HepG2 (cell line): ENCODE data around the gene ALG11. TPM values are rescaled to one million over a fixed set of nuclear protein-coding genes. Genes with fewer than 3 reads are reported as not detected.
A peak's percentile ranks its signal among the peaks of the same experiment; 100 is the strongest.

Source experiments
- ATAC-seq: fragments of 200-7000 bp; cut with Tn5 transposase; 3 replicates; pipeline ENCODE4 v1.9.1; 2020; ENCODE audit warnings: mild to moderate bottlenecking, moderate library complexity
- BruUV-seq: library from RNA; stranded (reverse); fragments of 400-500 nt; replicated peaks from 2 replicates; lab custom pipeline; 2021; lab: Mats Ljungman, UMichigan
- CTCF ChIA-PET: fragments of 300-600 bp; formaldehyde crosslinking; extraction: SDS; loops from one replicate; lab custom pipeline; 2021; ENCODE audit warnings: low total read pairs, inconsistent platforms, low intra/inter-chr PET ratio; lab: Yijun Ruan, JAX
- POLR2A ChIA-PET: fragments of 350-600 bp; sonication (Branson Sonifier 250); formaldehyde crosslinking; loops from one replicate; lab custom pipeline; 2020; ENCODE audit warnings: antibody characterized with exemption, inconsistent platforms; lab: Yijun Ruan, JAX
- DNase-seq: peaks from one replicate; pipeline ENCODE4 v3.0.0-alpha.2; 2015; ENCODE audit warnings: low spot score
- FAIRE-seq: peaks from 3 replicates; lab custom pipeline; 2011; peaks lifted over from hg19 to GRCh38; lab: Jason Lieb, UNC
- H2AFZ ChIP-seq: one replicate; pipeline ENCODE4 v1.6.1; 2011; ENCODE audit warnings: low read length, inconsistent platforms
- H3K27ac ChIP-seq: fragments of 300-600 bp; 3 replicates; pipeline ENCODE4 v1.8.0; 2011; ENCODE audit warnings: mixed run types, mild to moderate bottlenecking, mixed read lengths, low read length, inconsistent platforms; ENCODE audit not compliant: insufficient read depth; ENCODE audit errors: extremely low read length
- H3K27me3 ChIP-seq, 2 experiments: fragments of 200-600 bp in 1 of 2; 2 replicates in 1 of 2; 3 replicates in 1 of 2; pipeline versions ENCODE4 v1.6.0 to v1.8.0; 2011; ENCODE audit warnings: low read length in 2 of 2, mild to moderate bottlenecking in 2 of 2, moderate library complexity in 2 of 2, inconsistent platforms in 1 of 2; ENCODE audit not compliant: insufficient read depth in 2 of 2, control insufficient read depth in 1 of 2
- H3K36me3 ChIP-seq, 2 experiments: fragments of 200-600 bp in 1 of 2; replicated peaks in 1 of 2; 2 replicates in 1 of 2; 3 replicates in 1 of 2; pipeline versions ENCODE4 v1.5.1 to v1.8.0; 2011; ENCODE audit warnings: low read length in 2 of 2, inconsistent platforms in 1 of 2; ENCODE audit not compliant: insufficient read depth in 2 of 2, control insufficient read depth in 1 of 2
- H3K4me1 ChIP-seq: 2 replicates; pipeline ENCODE4 v1.5.1; 2012; ENCODE audit warnings: low read length, inconsistent platforms; ENCODE audit not compliant: insufficient read depth
- H3K4me2 ChIP-seq: 2 replicates; pipeline ENCODE4 v1.6.0; 2011; ENCODE audit warnings: low read depth, low read length, inconsistent platforms
- H3K4me3 ChIP-seq, 3 experiments: fragments of 200-600 bp in 1 of 3; sonication (generic), shearing (Covaris generic) in 1 of 3; replicated peaks in 1 of 3; 2 replicates each; pipeline ENCODE4 v1.5.1; 2011 to 2016; ENCODE audit warnings: low read length in 3 of 3, inconsistent platforms in 2 of 3, low read depth in 2 of 3, mild to moderate bottlenecking in 2 of 3, control low read depth in 1 of 3, mixed read lengths in 1 of 3; ENCODE audit not compliant: insufficient read depth in 1 of 3
- H3K79me2 ChIP-seq: one replicate; pipeline ENCODE4 v1.6.1; 2011; ENCODE audit warnings: low read length, inconsistent platforms; ENCODE audit not compliant: insufficient read depth
- H3K9ac ChIP-seq: 2 replicates; pipeline ENCODE4 v1.6.0; 2011; ENCODE audit warnings: mild to moderate bottlenecking, low read depth, low read length, inconsistent platforms; ENCODE audit not compliant: insufficient read depth
- H3K9me3 ChIP-seq: 2 replicates; pipeline ENCODE4 v1.5.1; 2012; ENCODE audit warnings: mild to moderate bottlenecking, low read length
- H4K20me1 ChIP-seq: 2 replicates; pipeline ENCODE4 v1.6.0; 2011; ENCODE audit warnings: inconsistent platforms, mild to moderate bottlenecking, low read length, moderate library complexity; ENCODE audit not compliant: insufficient read depth
- ATAD3A ChIP-seq: sonication (generic); formaldehyde crosslinking; IDR thresholded peaks from 2 replicates; pipeline ENCODE4 v1.4.0; 2020; ENCODE audit warnings: missing genetic modification reagents
- ATF3 ChIP-seq: sonication (generic); formaldehyde crosslinking; IDR thresholded peaks from 2 replicates; pipeline ENCODE4 v1.4.0; 2020; ENCODE audit warnings: missing genetic modification reagents
- CEBPB ChIP-seq: IDR thresholded peaks from 2 replicates; pipeline ENCODE4 v1.6.1; 2011; ENCODE audit warnings: low read depth, low read length, improper control_type of control experiment, borderline replicate concordance
- CENPBD1 ChIP-seq: sonication (generic); formaldehyde crosslinking; IDR thresholded peaks from 2 replicates; pipeline ENCODE4 v1.8.0; 2022; ENCODE audit warnings: missing genetic modification reagents, low read depth, mild to moderate bottlenecking, borderline replicate concordance
- FOSL2 ChIP-seq: sonication (generic); formaldehyde crosslinking; IDR thresholded peaks from 2 replicates; pipeline ENCODE4 v1.4.0; 2020; ENCODE audit warnings: missing genetic modification reagents
- FOXP4 ChIP-seq: sonication (generic); formaldehyde crosslinking; IDR thresholded peaks from 2 replicates; pipeline ENCODE4 v1.4.0; 2020; ENCODE audit warnings: missing genetic modification reagents
- RAD21 ChIP-seq: fragments of 450-650 bp; formaldehyde crosslinking; IDR thresholded peaks from 2 replicates; pipeline ENCODE4 v1.5.0; 2020; ENCODE audit warnings: mild to moderate bottlenecking
- RNF2 ChIP-seq: fragments of 450-650 bp; conservative IDR thresholded peaks from 2 replicates; pipeline ENCODE4 v1.6.1; 2016; ENCODE audit warnings: low read depth
- SMC3 ChIP-seq: IDR thresholded peaks from 2 replicates; pipeline ENCODE4 v1.6.1; 2011; ENCODE audit warnings: low read length, improper control_type of control experiment
- STAG1 ChIP-seq: sonication (generic); formaldehyde crosslinking; IDR thresholded peaks from 2 replicates; pipeline ENCODE4 v1.4.0; 2020; ENCODE audit warnings: missing genetic modification reagents
- ZNF678 ChIP-seq: sonication (generic); formaldehyde crosslinking; IDR thresholded peaks from 2 replicates; pipeline ENCODE4 v1.4.0; 2020; ENCODE audit warnings: mild to moderate bottlenecking, missing genetic modification reagents
- WGBS: methylation state at CpG from one replicate; pipeline ENCODE4 v1.1.6; 2017; ENCODE audit warnings: low lambda C conversion rate; 5-methylcytosine and 5-hydroxymethylcytosine counted together
- in situ Hi-C: cut with HindIII; loops from 2 replicates; pipeline ENCODE4 v1.10.0; 2017; ENCODE audit warnings: low pct_unique_long_range_greater_than_20kb; ENCODE audit not compliant: extremely low pct_ligation_motif_present
- intact Hi-C: fragments of 100-400 bp; cut with micrococcal nuclease; formaldehyde crosslinking; loops from one replicate; pipeline ENCODE4 v1.10.0; 2022; ENCODE audit not compliant: unreplicated experiment
- polyA plus RNA-seq, 8 experiments: library from polyadenylated mRNA; depleted of rRNA in 3 of 8; stranded (reverse) in 7 of 8; unstranded in 1 of 8; fragments of >200 nt; fragmentation: Illumina TruSeq in 4 of 8; extraction: Trizol in 4 of 8; gene quantifications; 2 replicates each; pipeline versions ENCODE4 v1.2.1 to v1.2.3, GENCODE V29; 2011 to 2016; ENCODE audit warnings: low read depth in 4 of 8, missing spikeins in 1 of 8, mixed read lengths in 1 of 8; ENCODE audit not compliant: insufficient read depth in 1 of 8
- total RNA-seq, 5 experiments: library from RNA; depleted of rRNA; stranded (reverse); fragments of >200 nt; fragmentation: Illumina TruSeq; extraction: Trizol; gene quantifications; 2 replicates each; pipeline ENCODE4 v1.2.3, GENCODE V29; 2016; ENCODE audit warnings: low read depth in 1 of 5
- TF ChIP-seq, protein P1 (sequence below): sonication (generic); formaldehyde crosslinking; IDR thresholded peaks from 2 replicates; pipeline ENCODE4 v1.5.0; 2020; ENCODE audit warnings: mild to moderate bottlenecking, missing genetic modification reagents, moderate library complexity
- TF ChIP-seq, protein P2 (sequence below): IDR thresholded peaks from 2 replicates; pipeline ENCODE4 v1.6.1; 2016; ENCODE audit warnings: mild to moderate bottlenecking

The ALG11 gene
- total and polyA plus RNA-seq, 2 of the 13 experiments (the other 11 are each of a cell fraction or from before 2014, with no cell fraction given): 14.7 to 27.9 TPM

DNA sequence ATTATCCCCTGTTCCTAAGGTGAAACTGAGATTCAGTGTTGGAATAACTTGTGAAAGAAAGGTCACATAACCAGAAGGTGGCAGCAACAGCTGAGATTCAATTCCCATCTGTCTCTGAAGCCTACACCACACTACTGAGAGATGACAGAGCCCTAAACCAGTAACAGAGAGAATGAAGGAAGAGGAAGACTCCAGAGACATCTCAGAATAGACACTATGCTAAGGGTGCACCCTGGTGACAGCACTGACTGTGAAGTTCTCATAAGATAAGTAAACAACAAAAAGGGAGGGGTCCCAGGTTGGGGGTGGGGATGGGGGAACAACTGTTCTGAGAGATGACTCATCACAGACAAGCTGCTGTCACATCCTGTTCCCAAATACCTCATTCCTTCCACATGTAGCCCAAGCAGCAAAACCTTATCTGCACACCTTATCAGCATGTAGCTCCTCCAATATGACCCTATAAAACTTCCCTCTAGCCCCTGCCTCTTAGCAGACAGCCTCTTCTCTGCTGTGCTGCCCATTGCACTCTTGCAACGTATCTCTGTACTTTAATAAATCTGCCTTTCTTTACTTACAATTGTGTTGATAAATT, 58.8 kb downstream of the ALG11 start:
- CTCF ChIA-PET: interaction anchor here (1.2 to 2.8 kb wide), 2 partner anchors 46 to 57 kb away, joined by 3 to 28 read pairs; partner anchors contain the start of gene NEK5
- H3K79me2 ChIP-seq: no peaks in the 10 kb centered on the region
- intact Hi-C loops: loop anchor here (1.0 to 5.0 kb wide), 2 partner anchors 44 to 56 kb away; no protein-coding TSS in a partner anchor
- no peaks in the 10 kb centered on the region for H3K27me3 ChIP-seq
- BruUV-seq: no TSS peak
- FAIRE-seq (no peak), ATAC-seq (peak; percentile 92)
- H3K36me3 ChIP-seq: no peaks in the 10 kb centered on the region
- no peak overlapping the region for H2AFZ ChIP-seq
- H3K4me1 ChIP-seq: peaks cover 15% of the 10 kb centered on the region
- POLR2A ChIA-PET: interaction anchor here (1.6 kb wide), 2 partner anchors 57 to 59 kb away, joined by 5 read pairs; partner anchors contain the start of genes ALG11 and ATP7B
- H3K4me2 ChIP-seq: no peak overlapping the region
- H3K4me3 ChIP-seq: no peak overlapping the region
- 41% methylated on average over 1 of the region's 1 CpG for WGBS
- TF ChIP-seq SMC3 (peak; percentile 65; the same call in 1 of the 2 replicates), FOSL2 (peak; percentile 89), ZNF678 (peak; percentile 90; the same call in 1 of the 2 replicates), CEBPB (no peak), RAD21 (CRISPR knock-in tag) (0 out of 2 replicates have a peak, but pooled peaks have one; percentile 8), CENPBD1 (CRISPR knock-in tag) (no peak), FOXP4 (CRISPR knock-in tag) (0 out of 2 replicates have a peak, but pooled peaks have one; percentile 10), RNF2 (no peak), ATF3 (CRISPR knock-in tag) (peak; percentile 10; the same call in 1 of the 2 replicates), ATAD3A (CRISPR knock-in tag) (no peak), STAG1 (CRISPR knock-in tag) (peak; percentile 77)
- TF ChIP-seq, protein P1, sequence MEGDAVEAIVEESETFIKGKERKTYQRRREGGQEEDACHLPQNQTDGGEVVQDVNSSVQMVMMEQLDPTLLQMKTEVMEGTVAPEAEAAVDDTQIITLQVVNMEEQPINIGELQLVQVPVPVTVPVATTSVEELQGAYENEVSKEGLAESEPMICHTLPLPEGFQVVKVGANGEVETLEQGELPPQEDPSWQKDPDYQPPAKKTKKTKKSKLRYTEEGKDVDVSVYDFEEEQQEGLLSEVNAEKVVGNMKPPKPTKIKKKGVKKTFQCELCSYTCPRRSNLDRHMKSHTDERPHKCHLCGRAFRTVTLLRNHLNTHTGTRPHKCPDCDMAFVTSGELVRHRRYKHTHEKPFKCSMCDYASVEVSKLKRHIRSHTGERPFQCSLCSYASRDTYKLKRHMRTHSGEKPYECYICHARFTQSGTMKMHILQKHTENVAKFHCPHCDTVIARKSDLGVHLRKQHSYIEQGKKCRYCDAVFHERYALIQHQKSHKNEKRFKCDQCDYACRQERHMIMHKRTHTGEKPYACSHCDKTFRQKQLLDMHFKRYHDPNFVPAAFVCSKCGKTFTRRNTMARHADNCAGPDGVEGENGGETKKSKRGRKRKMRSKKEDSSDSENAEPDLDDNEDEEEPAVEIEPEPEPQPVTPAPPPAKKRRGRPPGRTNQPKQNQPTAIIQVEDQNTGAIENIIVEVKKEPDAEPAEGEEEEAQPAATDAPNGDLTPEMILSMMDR: peak; percentile 70
- TF ChIP-seq, protein P2, sequence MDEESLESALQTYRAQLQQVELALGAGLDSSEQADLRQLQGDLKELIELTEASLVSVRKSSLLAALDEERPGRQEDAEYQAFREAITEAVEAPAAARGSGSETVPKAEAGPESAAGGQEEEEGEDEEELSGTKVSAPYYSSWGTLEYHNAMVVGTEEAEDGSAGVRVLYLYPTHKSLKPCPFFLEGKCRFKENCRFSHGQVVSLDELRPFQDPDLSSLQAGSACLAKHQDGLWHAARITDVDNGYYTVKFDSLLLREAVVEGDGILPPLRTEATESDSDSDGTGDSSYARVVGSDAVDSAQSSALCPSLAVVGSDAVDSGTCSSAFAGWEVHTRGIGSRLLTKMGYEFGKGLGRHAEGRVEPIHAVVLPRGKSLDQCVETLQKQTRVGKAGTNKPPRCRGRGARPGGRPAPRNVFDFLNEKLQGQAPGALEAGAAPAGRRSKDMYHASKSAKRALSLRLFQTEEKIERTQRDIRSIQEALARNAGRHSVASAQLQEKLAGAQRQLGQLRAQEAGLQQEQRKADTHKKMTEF: 0 out of 2 replicates have a peak, but pooled peaks have one; percentile 12
- TF ChIP-seq, all 625 proteins: peak for 9
- in situ Hi-C loops: loop anchor here (5.0 kb wide), 1 partner anchor 56 kb away; the partner anchor contains the start of gene NEK5
- H4K20me1 ChIP-seq: no peaks in the 10 kb centered on the region
- H3K9ac ChIP-seq: no peak overlapping the region
- DNase-seq: peak; percentile 54
- H3K27ac ChIP-seq: no peak overlapping the region
- peaks cover 25% of the 10 kb centered on the region for H3K9me3 ChIP-seq
